Loucy (cell line): ENCODE results near the gene ERO1A.

Experiments
- H2AFZ ChIP-seq: fragments of 200-600 bp; sonication (generic); 2 replicates; pipeline ENCODE4 v1.6.0; 2016; ENCODE audit warnings: antibody characterized with exemption, mild to moderate bottlenecking, low read length, moderate library complexity
- H3F3A ChIP-seq: fragments of 200-600 bp; 2 replicates; pipeline ENCODE4 v1.6.0; 2016; ENCODE audit warnings: antibody characterized with exemption, low read depth, mild to moderate bottlenecking
- H3K27me3 ChIP-seq: fragments of 200-600 bp; sonication (generic); 2 replicates; pipeline ENCODE4 v1.6.1; 2014; ENCODE audit warnings: low read length, mild to moderate bottlenecking; ENCODE audit not compliant: insufficient read depth, poor library complexity, severe bottlenecking
- H3K36me3 ChIP-seq: fragments of 200-600 bp; sonication (generic); 2 replicates; pipeline ENCODE4 v1.6.1; 2016; ENCODE audit warnings: low read length; ENCODE audit not compliant: insufficient read depth
- H3K4me1 ChIP-seq: fragments of 200-600 bp; sonication (generic); 2 replicates; pipeline ENCODE4 v1.5.1; 2014; ENCODE audit warnings: low read length, mild to moderate bottlenecking; ENCODE audit not compliant: insufficient read depth, poor library complexity, severe bottlenecking
- H3K4me2 ChIP-seq: fragments of 200-600 bp; sonication (generic); 2 replicates; pipeline ENCODE4 v1.6.0; 2014; ENCODE audit warnings: antibody characterized with exemption, low read length, low read depth, mild to moderate bottlenecking; ENCODE audit not compliant: poor library complexity, severe bottlenecking
- H3K4me3 ChIP-seq: fragments of 200-600 bp; sonication (generic); 2 replicates; pipeline ENCODE4 v1.5.1; 2014; ENCODE audit warnings: low read length, mild to moderate bottlenecking, mixed read lengths; ENCODE audit not compliant: poor library complexity, severe bottlenecking
- H3K79me2 ChIP-seq: fragments of 200-600 bp; sonication (generic); 2 replicates; pipeline ENCODE4 v1.6.1; 2014; ENCODE audit warnings: low read length; ENCODE audit not compliant: insufficient read depth
- H3K9ac ChIP-seq: fragments of 200-600 bp; sonication (generic); 2 replicates; pipeline ENCODE4 v1.6.0; 2014; ENCODE audit warnings: mild to moderate bottlenecking, low read depth, low read length, moderate library complexity; ENCODE audit not compliant: poor library complexity, severe bottlenecking
- H3K9me2 ChIP-seq: fragments of 200-600 bp; sonication (generic); replicated peaks from 2 replicates; pipeline ENCODE4 v1.6.1; 2016; ENCODE audit warnings: low read depth, low read length, mixed read lengths
- H3K9me3 ChIP-seq: fragments of 200-600 bp; sonication (generic); 2 replicates; pipeline ENCODE4 v1.6.1; 2014; ENCODE audit warnings: mild to moderate bottlenecking, antibody characterized with exemption, low read length, low read depth; ENCODE audit not compliant: insufficient read depth
- H4K20me1 ChIP-seq: fragments of 200-600 bp; sonication (generic); 2 replicates; pipeline ENCODE4 v1.6.0; 2014; ENCODE audit warnings: antibody characterized with exemption, low read length, mild to moderate bottlenecking; ENCODE audit not compliant: insufficient read depth, poor library complexity, severe bottlenecking
- EZH2phosphoT487 ChIP-seq: fragments of 200-600 bp; IDR thresholded peaks from 2 replicates; pipeline ENCODE4 v1.6.1; 2018; ENCODE audit warnings: antibody characterized with exemption, mild to moderate bottlenecking, moderate library complexity, borderline replicate concordance
- TF ChIP-seq, protein P1 (sequence below): fragments of 200-600 bp; sonication (generic); conservative IDR thresholded peaks from 2 replicates; pipeline ENCODE4 v1.5.1; 2014; ENCODE audit warnings: mild to moderate bottlenecking, antibody characterized with exemption, low read length

Gene ERO1A, protein sequence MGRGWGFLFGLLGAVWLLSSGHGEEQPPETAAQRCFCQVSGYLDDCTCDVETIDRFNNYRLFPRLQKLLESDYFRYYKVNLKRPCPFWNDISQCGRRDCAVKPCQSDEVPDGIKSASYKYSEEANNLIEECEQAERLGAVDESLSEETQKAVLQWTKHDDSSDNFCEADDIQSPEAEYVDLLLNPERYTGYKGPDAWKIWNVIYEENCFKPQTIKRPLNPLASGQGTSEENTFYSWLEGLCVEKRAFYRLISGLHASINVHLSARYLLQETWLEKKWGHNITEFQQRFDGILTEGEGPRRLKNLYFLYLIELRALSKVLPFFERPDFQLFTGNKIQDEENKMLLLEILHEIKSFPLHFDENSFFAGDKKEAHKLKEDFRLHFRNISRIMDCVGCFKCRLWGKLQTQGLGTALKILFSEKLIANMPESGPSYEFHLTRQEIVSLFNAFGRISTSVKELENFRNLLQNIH

DNA sequence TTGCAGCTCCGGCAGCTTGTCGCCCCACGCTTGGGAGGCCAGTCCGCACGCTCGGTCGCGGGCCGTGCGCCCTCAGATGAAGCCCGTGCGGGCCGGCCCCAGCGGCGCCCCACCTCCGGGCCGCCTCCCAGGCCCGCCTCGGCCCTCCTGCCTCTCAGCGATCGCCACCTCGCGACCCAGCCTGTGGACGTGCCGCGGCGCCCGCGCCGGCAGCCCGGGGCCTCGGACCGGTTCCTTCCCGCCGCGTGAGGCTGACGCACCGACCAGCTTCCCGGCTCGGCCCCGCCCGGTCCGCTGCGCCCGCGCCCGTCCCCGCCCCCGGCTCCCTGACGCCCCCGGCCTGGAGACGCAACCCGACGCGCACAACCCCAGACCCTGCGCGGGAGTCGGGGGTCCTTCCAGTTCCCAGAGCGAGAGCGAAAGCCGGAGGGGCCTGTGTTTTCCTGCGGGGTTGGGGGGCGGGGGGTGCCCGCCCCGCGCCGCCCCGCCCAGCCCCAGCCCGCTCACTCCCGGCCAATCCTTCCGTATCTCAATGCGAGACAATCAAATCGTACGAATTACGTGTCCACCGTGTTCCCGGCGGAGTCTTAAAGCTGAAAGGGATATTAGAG is at the start of gene ERO1A:
ERO1A (minus strand) TSS at position 78 of the 611 bp plus-strand sequence; CDS start at position 1, 77 bp downstream.
- Histone ChIP-seq H3K9me2 (no peaks in the 10 kb centered on the region), H3K4me1 (peaks cover 33% of the 10 kb centered on the region), H4K20me1 (peaks cover 39% of the 10 kb centered on the region), H3K36me3 (no peaks in the 10 kb centered on the region), H3K4me3 (peak within 1 kb of the TSS; percentile 82), H3K79me2 (peaks cover 52% of the 10 kb centered on the region), H3F3A (peaks cover 5% of the 10 kb centered on the region; the same call in 1 of the 2 replicates), H3K9me3 (no peaks in the 10 kb centered on the region), H3K9ac (peak within 1 kb of the TSS; percentile 87), H3K27me3 (no peaks in the 10 kb centered on the region), H2AFZ (peak within 1 kb of the TSS; percentile 79), H3K4me2 (peak within 1 kb of the TSS; percentile 86)
- no peak for TF ChIP-seq EZH2phosphoT487
- TF ChIP-seq, protein P1, sequence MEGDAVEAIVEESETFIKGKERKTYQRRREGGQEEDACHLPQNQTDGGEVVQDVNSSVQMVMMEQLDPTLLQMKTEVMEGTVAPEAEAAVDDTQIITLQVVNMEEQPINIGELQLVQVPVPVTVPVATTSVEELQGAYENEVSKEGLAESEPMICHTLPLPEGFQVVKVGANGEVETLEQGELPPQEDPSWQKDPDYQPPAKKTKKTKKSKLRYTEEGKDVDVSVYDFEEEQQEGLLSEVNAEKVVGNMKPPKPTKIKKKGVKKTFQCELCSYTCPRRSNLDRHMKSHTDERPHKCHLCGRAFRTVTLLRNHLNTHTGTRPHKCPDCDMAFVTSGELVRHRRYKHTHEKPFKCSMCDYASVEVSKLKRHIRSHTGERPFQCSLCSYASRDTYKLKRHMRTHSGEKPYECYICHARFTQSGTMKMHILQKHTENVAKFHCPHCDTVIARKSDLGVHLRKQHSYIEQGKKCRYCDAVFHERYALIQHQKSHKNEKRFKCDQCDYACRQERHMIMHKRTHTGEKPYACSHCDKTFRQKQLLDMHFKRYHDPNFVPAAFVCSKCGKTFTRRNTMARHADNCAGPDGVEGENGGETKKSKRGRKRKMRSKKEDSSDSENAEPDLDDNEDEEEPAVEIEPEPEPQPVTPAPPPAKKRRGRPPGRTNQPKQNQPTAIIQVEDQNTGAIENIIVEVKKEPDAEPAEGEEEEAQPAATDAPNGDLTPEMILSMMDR: no peak

DNA sequence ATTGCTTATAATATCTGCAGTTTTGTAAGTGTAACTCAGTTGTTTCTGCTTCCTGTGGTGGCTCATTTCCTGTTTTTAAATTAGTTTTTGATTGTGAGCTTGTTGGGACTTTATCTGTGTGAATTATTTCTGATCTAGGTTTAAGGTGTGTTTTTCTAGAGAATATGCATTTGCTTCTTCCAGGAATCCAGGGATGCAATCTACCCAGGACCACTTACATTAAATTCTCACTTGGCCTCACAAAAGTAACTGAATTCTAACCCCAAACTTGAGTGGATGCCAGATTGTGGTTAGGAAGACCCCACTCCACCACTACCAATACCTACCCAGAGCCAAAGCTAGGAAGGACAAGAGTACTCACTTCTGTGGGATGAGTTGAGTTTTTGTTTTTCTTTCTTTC is 46.5 kb upstream of the ERO1A start:
- H3K4me2 ChIP-seq: peak overlapping the region; percentile 61
- no peak overlapping the region for H2AFZ ChIP-seq
- H3K36me3 ChIP-seq: peaks cover 7% of the 10 kb centered on the region; the same call in 1 of the 2 replicates
- H3F3A ChIP-seq: no peaks in the 10 kb centered on the region
- no peaks in the 10 kb centered on the region for H4K20me1 ChIP-seq
- TF ChIP-seq, protein P1: no peak
- no peak for TF ChIP-seq EZH2phosphoT487
- H3K9me2 ChIP-seq: no peaks in the 10 kb centered on the region
- peaks cover 25% of the 10 kb centered on the region for H3K4me1 ChIP-seq
- H3K79me2 ChIP-seq: peaks cover 31% of the 10 kb centered on the region
- H3K27me3 ChIP-seq: no peaks in the 10 kb centered on the region
- H3K9ac ChIP-seq: peak overlapping the region; percentile 1
- peak overlapping the region; percentile 29 for H3K4me3 ChIP-seq
- no peaks in the 10 kb centered on the region for H3K9me3 ChIP-seq

DNA sequence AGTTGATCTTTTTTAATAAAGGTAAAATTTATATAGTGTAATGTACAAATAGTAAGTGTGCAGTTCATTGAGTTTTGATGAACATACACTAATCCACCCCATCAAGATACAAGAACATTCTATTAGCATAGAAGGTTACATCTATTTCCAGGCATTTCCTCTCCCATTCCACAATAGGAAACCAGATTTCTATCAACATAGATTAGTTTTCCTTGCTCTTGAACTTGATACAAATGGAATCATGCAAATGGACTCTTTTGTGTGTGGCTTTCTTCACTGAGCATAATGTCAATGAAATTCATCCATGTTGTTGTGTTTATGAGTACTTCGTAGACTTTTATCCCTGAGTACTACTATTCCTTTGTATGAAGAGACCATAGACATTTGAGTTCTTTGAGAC is 45.4 kb upstream of the ERO1A start:
- Histone ChIP-seq H3K4me3 (no peak overlapping the region), H2AFZ (no peak overlapping the region), H3K36me3 (no peaks in the 10 kb centered on the region), H3K27me3 (no peaks in the 10 kb centered on the region), H3K9ac (no peak overlapping the region), H3F3A (no peaks in the 10 kb centered on the region), H3K79me2 (peaks cover 31% of the 10 kb centered on the region), H3K9me3 (no peaks in the 10 kb centered on the region), H4K20me1 (no peaks in the 10 kb centered on the region), H3K4me1 (peaks cover 36% of the 10 kb centered on the region), H3K9me2 (no peaks in the 10 kb centered on the region), H3K4me2 (no peak overlapping the region)
- TF ChIP-seq EZH2phosphoT487: no peak
- TF ChIP-seq, protein P1: no peak
